NCI-H1930 (cell line): ENCODE data around the gene TSPEAR.

ENCODE experiments used
- DNase-seq, 2 experiments: peaks; one replicate each; lab custom pipeline; 2025; lab: John Stamatoyannopoulos, UW

TSPEAR gene

GRCh38 chr21:44711327-44712202 lies at the start of gene TSPEAR:
Gene TSPEAR (minus strand): TSS chr21:44711572. CDS start chr21:44711514, 58 bp downstream.
- DNase-seq, result no peak

DNA sequence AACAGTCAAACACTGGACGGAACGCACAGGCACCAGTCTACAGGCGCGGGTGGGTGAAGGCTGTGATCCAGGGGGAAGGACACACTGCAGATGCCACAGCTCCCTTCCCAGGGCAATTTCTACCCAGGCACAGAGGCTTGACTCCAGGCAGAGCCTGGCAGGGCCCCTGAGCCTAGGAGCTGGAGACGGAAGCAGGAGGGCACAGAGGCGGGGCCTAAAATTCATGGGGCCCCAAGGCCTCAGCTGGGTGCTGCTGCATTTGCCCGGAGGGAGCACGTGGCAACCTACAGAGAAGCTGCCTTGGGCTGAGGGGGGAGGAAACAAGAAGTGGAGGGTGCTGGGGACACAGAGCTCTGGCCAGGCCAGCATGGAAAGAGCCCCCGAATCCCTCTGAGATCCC lies 49.0 kb upstream of the TSPEAR start:
- DNase-seq, result no peak

DNA sequence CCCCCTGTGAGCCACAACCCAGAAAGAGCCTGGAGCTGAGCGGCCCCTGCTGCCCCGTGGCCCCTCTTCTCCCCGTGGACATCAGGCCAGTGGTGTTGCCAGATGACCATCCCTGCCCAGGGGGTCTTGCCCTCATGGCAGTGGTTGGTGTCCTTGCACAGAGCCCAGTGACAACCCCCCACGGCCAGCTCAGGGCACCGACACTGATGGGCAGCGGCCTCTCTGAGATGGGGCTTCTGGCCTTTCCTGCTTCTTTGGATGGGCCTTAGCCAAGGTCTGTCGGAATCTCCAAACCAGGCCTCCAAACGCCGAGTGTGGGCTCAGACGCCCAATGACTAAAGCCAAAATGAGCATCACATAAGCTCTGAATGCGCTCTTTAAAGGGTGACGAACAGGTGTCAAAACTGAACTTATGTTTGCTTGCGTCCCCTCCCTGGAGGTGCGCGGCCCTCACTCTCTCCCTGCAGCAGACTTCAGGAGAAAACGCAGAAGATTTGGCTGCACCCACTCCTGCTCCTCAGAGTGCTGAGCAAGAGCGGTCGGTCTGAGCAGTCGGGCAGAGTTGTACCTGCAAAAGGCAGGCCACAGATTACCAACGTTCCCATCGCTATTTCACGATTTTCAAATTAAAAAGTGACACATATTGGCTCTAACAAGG lies 48.4 kb upstream of the TSPEAR start:
- no peak for DNase-seq

DNA sequence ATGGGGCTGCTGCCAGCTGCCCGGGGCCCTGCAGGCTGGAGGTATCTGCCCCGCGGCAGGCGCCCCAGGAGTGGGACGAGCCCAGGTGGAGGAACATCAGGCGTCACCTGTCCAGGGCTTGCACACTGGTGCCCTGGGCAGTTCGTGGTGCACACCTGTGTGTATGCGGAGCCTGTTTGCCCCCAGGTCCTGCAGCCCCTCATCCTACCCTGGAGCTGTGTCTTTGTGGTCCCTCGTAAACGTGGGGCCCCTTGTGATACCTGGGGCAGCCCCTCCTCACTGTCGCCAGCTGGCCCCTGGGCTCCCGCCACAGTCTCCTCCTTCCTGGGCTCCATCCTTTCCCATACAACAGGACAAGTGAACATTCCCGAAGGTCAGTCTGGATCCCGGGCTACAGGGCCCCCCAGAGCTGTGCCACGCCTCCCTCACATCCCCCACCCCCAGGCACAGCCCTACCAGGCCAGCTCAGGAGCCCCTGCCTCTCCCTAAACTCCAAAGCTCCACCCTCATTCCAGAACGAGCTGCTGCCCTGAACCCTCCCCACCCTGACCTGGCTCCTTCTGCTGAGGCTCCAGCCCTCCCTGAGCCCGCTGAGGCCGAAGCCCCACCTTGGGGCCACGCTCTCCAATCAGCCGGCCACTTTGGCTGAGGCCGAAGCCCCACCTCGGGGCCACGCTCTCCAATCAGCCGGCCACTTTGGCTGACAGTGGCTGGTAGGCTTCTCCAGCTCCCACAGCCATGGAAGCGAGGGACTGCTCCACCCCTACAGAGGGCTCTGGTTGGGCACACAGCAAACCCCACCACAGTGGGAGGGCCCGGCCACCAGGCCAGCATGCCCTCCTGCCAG lies 47.6 kb upstream of the TSPEAR start:
- DNase-seq, result no peak

- DNase-seq, result no peak
Observed at GRCh38 chr21:44758141-44758561, 46.8 kb upstream of the TSPEAR start.

GRCh38 chr21:44757731-44758130 lies 46.4 kb upstream of the TSPEAR start:
- no peak for DNase-seq

- no peak for DNase-seq
Observed at GRCh38 chr21:44756423-44757185, 45.2 kb upstream of the TSPEAR start.

DNA sequence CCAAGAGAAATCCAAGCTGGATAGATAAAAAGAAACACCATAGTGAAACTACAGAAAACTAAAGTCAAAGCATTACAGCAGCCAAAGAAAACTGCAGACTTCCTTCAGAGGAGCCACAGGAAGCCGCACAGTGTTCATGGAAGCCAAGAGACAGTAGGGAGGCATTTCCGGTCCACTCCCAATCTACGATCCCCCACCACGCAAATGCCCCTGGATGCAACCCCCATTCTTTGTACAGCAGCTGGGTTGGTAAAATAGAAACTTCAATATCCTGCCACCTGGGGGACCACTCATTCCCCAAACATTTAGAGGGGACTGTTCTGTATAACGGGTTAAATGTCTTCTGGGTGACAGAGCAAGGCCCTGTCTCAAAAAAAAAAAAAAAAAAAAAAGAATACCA lies 43.9 kb upstream of the TSPEAR start:
- DNase-seq, result no peak

GRCh38 chr21:44753357-44753756 lies 42.0 kb upstream of the TSPEAR start:
- DNase-seq, result no peak

DNA sequence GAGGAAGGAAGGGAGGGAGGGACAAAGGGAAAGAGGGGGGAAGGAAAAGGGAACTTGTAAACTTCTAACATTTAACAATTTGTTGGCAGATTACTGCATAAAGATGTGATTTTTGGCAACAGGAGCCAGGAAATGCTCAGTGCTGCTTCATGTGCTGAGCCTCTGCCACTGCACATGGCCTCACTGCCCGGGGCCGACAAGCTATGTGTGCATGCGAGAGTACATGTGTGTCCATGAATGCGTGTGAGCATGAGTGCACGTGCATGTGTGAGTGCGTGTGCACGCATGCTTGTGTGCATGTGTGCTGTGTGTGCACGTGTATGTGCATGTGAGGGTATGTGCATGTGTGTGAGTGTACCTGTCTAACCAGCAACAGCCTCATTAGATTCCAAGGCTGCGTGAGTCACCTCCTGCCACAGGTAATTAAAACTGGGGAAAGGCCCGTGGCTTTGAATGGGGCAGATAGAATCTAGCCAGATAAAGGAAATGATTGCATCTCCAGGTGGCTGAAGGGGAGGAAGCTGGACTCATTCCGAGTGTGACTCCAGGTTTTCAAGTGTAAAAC lies 41.4 kb upstream of the TSPEAR start:
- DNase-seq, result no peak

GRCh38 chr21:44751799-44752636 lies 40.6 kb upstream of the TSPEAR start:
- DNase-seq, result no peak

DNA sequence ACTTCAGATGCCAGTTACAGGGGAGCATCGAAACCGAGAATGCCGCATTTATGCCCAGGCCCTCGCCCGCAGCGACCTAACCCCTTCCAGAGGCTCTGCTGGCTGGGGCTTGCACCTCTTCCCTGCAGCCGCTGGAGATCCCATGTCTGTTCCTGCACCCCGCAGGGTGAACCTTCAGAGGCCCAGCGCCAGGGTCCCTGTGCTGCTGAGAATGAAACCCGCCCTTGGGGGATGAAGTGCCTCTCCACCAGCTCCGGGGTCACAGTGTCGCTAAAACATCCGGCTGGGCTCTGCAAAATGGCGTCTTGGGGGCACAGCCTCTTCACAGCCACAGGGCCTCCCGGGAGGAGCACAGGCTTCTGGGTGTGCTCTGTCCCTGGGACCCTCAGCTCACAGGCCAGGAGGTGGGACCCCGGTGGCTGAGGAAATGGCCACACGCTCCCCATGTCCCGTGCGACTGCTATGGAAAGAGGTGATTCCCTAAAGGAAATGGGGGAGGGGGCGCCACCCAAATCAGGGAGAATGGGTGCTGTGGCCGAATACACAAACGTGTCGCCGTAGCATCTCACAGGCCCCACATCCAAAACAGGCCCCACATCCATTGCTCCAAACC lies 39.9 kb upstream of the TSPEAR start:
- DNase-seq, result no peak

DNA sequence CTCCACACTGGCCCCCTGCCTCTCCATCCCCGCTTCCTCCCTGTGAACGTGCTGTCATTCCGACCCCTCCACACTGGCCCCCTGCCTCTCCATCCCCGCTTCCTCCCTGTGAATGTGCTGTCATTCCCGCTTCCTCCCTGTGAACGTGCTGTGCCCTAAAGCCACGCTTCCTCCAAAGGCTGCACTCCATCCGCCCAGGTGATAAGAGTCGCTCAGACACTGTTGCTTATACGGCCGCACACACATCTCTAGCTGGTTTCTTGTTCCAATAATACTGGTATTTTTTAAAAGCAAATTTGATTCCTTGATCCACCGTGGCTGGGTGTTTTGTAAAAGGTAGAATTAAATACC lies 39.3 kb upstream of the TSPEAR start:
- DNase-seq, result no peak

DNA sequence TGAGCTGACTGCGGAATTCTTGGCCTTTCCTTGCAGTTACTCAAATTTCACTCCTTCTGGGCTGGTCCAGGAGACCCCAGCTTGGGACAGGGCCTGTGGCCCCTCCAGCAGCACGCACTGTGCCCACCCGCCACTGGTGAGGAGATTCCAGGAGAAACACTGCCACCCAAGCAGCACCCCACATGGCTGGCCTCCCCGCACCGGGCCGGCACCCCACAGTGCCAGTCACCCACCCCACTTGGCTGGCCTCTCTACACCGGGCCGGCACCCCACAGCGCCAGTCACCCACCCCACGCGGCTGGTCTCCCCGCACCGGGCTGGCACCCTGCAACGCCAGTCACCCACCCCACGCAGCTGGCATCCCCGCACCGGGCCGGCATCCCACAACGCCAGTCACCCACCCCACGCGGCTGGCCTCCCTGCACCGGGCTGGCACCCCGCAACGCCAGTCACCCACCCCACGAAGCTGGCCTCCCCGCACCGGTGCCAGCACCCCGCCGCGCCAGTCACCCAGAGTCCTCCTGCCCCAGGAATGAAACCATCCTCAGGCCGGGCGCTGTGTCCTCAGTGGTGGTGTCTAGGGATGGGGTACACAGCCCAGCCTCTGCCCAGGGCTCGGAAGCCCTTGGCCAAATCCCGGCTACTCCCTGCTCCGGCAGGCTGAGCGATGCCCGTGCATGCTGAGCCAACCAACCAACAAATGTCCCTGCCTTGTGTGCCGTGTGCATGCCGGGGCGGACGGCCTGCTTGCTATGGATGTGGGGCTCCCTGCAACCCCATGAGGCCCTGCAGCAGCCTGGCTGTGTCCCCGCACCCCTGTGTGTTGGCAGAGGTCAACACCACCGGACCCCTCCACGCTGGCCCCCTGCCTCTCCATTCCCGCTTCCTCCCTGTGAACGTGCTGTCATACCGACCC lies 38.6 kb upstream of the TSPEAR start:
- no peak for DNase-seq

GRCh38 chr21:44749116-44749758 lies 37.9 kb upstream of the TSPEAR start:
- no peak for DNase-seq

DNA sequence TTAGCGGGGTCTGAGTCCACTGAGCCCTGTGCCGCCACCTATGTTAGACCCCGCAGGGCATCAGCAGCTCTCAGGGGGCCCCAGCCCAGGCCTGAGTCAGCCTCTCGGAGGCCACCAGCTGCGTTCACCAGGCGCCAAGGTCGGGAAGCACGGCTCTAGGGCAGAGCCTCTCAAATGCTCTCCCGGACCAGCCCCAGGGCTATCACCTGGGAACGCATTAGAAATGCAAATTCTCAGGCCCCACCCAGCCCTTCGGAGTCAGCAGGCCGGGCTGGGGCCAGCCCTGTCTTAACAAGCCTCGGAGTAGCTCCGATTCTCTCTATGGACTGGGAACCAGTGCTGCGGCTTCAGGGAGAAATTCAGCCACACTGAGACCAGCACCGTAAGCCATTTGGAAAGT lies 37.2 kb upstream of the TSPEAR start:
- DNase-seq, result no peak

GRCh38 chr21:44742418-44743153 lies 31.2 kb upstream of the TSPEAR start:
- DNase-seq, result no peak

- no peak for DNase-seq
Observed at GRCh38 chr21:44741921-44742320, 30.5 kb upstream of the TSPEAR start.
